Left ventricle myocardium inferior (tissue), 1 donor: ENCODE data around the gene RPA3. TPM values are rescaled to one million over a fixed set of nuclear protein-coding genes. Genes with fewer than 3 reads are reported as not detected.

Source experiments
- DNase-seq: peaks from one replicate; pipeline ENCODE4 v3.0.0-alpha.2; 2020
- H3K27ac ChIP-seq: fragments of 200-600 bp; replicated peaks from 2 replicates; pipeline ENCODE4 v1.8.0; 2021
- H3K27me3 ChIP-seq: fragments of 200-600 bp; 2 replicates; pipeline ENCODE4 v1.8.0; 2021; ENCODE audit warnings: low read depth
- H3K36me3 ChIP-seq: fragments of 200-600 bp; 2 replicates; pipeline ENCODE4 v1.8.0; 2021
- H3K4me1 ChIP-seq: fragments of 200-600 bp; 2 replicates; pipeline ENCODE4 v1.8.0; 2021
- H3K4me3 ChIP-seq: fragments of 200-600 bp; 2 replicates; pipeline ENCODE4 v1.8.0; 2021; ENCODE audit warnings: mild to moderate bottlenecking, moderate library complexity
- H3K9me3 ChIP-seq: fragments of 200-600 bp; replicated peaks from 2 replicates; pipeline ENCODE4 v1.8.0; 2021
- intact Hi-C: fragments of 100-400 bp; cut with micrococcal nuclease; formaldehyde crosslinking; loops from one replicate; pipeline ENCODE4 v1.11.0; 2022
- total RNA-seq: library from RNA; stranded (reverse); fragmentation: NEBNext Ultra II Directional; extraction: Animal tissue kit (Norgen Biotek cat#: 25700); gene quantifications from one replicate; pipeline ENCODE4 v1.2.1, GENCODE V29; 2021
- TF ChIP-seq, protein P1 (sequence below): fragments of 200-600 bp; IDR thresholded peaks from 2 replicates; pipeline ENCODE4 v1.8.0; 2021; ENCODE audit warnings: antibody characterized with exemption, mild to moderate bottlenecking, borderline replicate concordance
- donor health status: DM: no; HTN: yes; CAD: no; lungs with severe emphysema.

The RPA3 gene
- total RNA-seq, 1 donor from 2014 or later, result 21.1 TPM

GRCh38 chr7:7739204-7740036 lies 21.0 kb upstream of the RPA3 start:
- DNase-seq, result no peak
- Histone ChIP-seq H3K9me3 (no peaks in the 10 kb centered on the region), H3K27ac (no peak overlapping the region), H3K4me3 (no peak overlapping the region), H3K27me3 (no peaks in the 10 kb centered on the region), H3K4me1 (peaks cover 27% of the 10 kb centered on the region), H3K36me3 (no peaks in the 10 kb centered on the region)
- intact Hi-C loops, result no loop called here
- TF ChIP-seq, protein P1, sequence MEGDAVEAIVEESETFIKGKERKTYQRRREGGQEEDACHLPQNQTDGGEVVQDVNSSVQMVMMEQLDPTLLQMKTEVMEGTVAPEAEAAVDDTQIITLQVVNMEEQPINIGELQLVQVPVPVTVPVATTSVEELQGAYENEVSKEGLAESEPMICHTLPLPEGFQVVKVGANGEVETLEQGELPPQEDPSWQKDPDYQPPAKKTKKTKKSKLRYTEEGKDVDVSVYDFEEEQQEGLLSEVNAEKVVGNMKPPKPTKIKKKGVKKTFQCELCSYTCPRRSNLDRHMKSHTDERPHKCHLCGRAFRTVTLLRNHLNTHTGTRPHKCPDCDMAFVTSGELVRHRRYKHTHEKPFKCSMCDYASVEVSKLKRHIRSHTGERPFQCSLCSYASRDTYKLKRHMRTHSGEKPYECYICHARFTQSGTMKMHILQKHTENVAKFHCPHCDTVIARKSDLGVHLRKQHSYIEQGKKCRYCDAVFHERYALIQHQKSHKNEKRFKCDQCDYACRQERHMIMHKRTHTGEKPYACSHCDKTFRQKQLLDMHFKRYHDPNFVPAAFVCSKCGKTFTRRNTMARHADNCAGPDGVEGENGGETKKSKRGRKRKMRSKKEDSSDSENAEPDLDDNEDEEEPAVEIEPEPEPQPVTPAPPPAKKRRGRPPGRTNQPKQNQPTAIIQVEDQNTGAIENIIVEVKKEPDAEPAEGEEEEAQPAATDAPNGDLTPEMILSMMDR, result no peak

DNA sequence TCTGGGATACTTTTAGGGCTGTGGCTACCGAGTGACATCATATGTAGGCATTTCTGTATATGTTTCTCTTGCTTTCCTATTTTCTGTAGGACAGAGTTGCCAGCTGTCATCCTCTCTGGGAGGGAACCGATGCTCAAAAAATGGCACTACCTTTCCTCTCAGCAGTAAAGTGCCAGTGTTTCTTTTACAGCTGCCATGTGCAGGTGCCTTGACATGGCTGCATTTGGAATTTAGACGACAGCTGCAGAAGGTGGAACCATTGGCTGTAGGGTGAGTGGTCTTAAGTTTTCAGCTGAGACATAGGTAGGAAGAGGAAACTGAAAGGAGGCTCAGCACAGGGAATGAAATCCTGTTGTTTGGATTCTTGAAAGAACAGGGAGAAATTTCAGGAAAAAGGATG lies 20.2 kb upstream of the RPA3 start:
- TF ChIP-seq, protein P1, result no peak

DNA sequence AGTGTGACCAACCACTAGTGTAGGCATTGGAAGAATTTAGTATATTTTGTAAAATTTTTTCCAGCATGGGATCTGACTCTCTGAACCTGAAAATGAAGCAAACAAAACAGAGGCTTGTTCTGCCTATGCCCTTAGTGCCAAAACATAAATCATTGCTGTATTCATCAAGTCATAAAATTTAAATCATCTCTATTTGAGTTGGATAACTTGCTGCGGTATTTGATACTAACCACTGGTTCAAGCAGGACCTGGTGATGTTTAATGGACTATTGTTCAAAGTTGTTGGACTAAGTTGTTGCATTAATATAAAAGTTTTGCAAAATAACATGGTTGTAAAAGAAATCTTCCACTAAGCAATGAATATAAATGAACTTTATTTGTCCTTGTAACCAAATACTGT lies 19.8 kb upstream of the RPA3 start:
- Histone ChIP-seq H3K27me3 (no peaks in the 10 kb centered on the region), H3K4me1 (peaks cover 34% of the 10 kb centered on the region), H3K27ac (no peak overlapping the region), H3K4me3 (no peak overlapping the region), H3K9me3 (no peaks in the 10 kb centered on the region), H3K36me3 (no peaks in the 10 kb centered on the region)
- intact Hi-C loops, result no loop called here
- TF ChIP-seq, protein P1, result no peak
- no peak for DNase-seq

More for the DNA sequence above, 20.2 kb upstream of the RPA3 start:
- DNase-seq, result no peak
- Histone ChIP-seq H3K9me3 (no peaks in the 10 kb centered on the region), H3K27me3 (no peaks in the 10 kb centered on the region), H3K27ac (no peak overlapping the region), H3K4me3 (no peak overlapping the region), H3K36me3 (no peaks in the 10 kb centered on the region), H3K4me1 (peaks cover 32% of the 10 kb centered on the region)
- intact Hi-C loops, result no loop called here

GRCh38 chr7:7737674-7738073 lies 19.3 kb upstream of the RPA3 start:
- Histone ChIP-seq H3K27ac (no peak overlapping the region), H3K4me3 (no peak overlapping the region), H3K9me3 (no peaks in the 10 kb centered on the region), H3K36me3 (no peaks in the 10 kb centered on the region), H3K27me3 (no peaks in the 10 kb centered on the region), H3K4me1 (peaks cover 39% of the 10 kb centered on the region)
- intact Hi-C loops, result no loop called here
- TF ChIP-seq, protein P1, result no peak
- no peak for DNase-seq

GRCh38 chr7:7736671-7737070 lies 18.3 kb upstream of the RPA3 start:
- Histone ChIP-seq H3K36me3 (no peaks in the 10 kb centered on the region), H3K27ac (no peak overlapping the region), H3K9me3 (no peaks in the 10 kb centered on the region), H3K4me1 (peaks cover 49% of the 10 kb centered on the region), H3K27me3 (no peaks in the 10 kb centered on the region), H3K4me3 (no peak overlapping the region)
- intact Hi-C loops, result no loop called here
- TF ChIP-seq, protein P1, result no peak
- DNase-seq, result no peak
